ENCODE data around the gene VPS39.

VPS39 gene

GRCh38 chr15:42108806-42109205, 99.3 kb downstream of the VPS39 start:
- no peaks in the 10 kb centered on the region for H3K27me3 ChIP-seq (ENCODE audit: low read depth)
- no peak overlapping the region for H3K4me3 ChIP-seq
- no peaks in the 10 kb centered on the region for H3K36me3 ChIP-seq (replicated peaks)
- no peaks in the 10 kb centered on the region for H3K9me3 ChIP-seq
- DNase-seq (ENCODE audit: low spot score in 2 of 2) = no peak
- no peaks in the 10 kb centered on the region for H3K4me1 ChIP-seq
- in situ Hi-C loops (cut with MboI; ENCODE audit: low sequenced_read_pairs) = no loop called here
